ENCODE results near the gene PTPRD.

PTPRD gene

GRCh38 chr9:8644571-8644970, 1968.2 kb downstream of the PTPRD start:
- in situ Hi-C loops (cut with MboI; ENCODE audit: low sequenced_read_pairs, unreplicated experiment): no loop called here
- no peak for DNase-seq (ENCODE audit: low spot score)
- no peak for TF ChIP-seq CTCF (IDR thresholded peaks at IDR 0.05; ENCODE audit: borderline replicate concordance, control extremely low read depth, extremely low read depth, insufficient read depth, missing control alignments)

GRCh38 chr9:8643896-8644295, 1968.9 kb downstream of the PTPRD start:
- in situ Hi-C loops (cut with MboI; ENCODE audit: low sequenced_read_pairs, unreplicated experiment): no loop called here
- TF ChIP-seq CTCF (IDR thresholded peaks at IDR 0.05; ENCODE audit: borderline replicate concordance, control extremely low read depth, extremely low read depth, insufficient read depth, missing control alignments): no peak
- DNase-seq (ENCODE audit: low spot score): no peak

GRCh38 chr9:8643464-8643863, 1969.3 kb downstream of the PTPRD start:
- no peak for DNase-seq (ENCODE audit: low spot score)
- TF ChIP-seq CTCF (IDR thresholded peaks at IDR 0.05; ENCODE audit: borderline replicate concordance, control extremely low read depth, extremely low read depth, insufficient read depth, missing control alignments): no peak
- in situ Hi-C loops (cut with MboI; ENCODE audit: low sequenced_read_pairs, unreplicated experiment): no loop called here

- no peak for DNase-seq (ENCODE audit: low spot score)
- in situ Hi-C loops (cut with MboI; ENCODE audit: low sequenced_read_pairs, unreplicated experiment): no loop called here
- TF ChIP-seq CTCF (IDR thresholded peaks at IDR 0.05; ENCODE audit: borderline replicate concordance, control extremely low read depth, extremely low read depth, insufficient read depth, missing control alignments): no peak
Measured at GRCh38 chr9:8640761-8641160, 1972.0 kb downstream of the PTPRD start.

GRCh38 chr9:8637626-8638025, 1975.2 kb downstream of the PTPRD start:
- in situ Hi-C loops (cut with MboI; ENCODE audit: low sequenced_read_pairs, unreplicated experiment): no loop called here
- no peak for TF ChIP-seq CTCF (IDR thresholded peaks at IDR 0.05; ENCODE audit: borderline replicate concordance, control extremely low read depth, extremely low read depth, insufficient read depth, missing control alignments)
- no peak for DNase-seq (ENCODE audit: low spot score)

- in situ Hi-C loops (cut with MboI; ENCODE audit: low sequenced_read_pairs, unreplicated experiment): no loop called here
- TF ChIP-seq CTCF (IDR thresholded peaks at IDR 0.05; ENCODE audit: borderline replicate concordance, control extremely low read depth, extremely low read depth, insufficient read depth, missing control alignments): no peak
- DNase-seq (ENCODE audit: low spot score): no peak
Measured at GRCh38 chr9:8633784-8634183, 1979.0 kb downstream of the PTPRD start.

- TF ChIP-seq CTCF (IDR thresholded peaks at IDR 0.05; ENCODE audit: borderline replicate concordance, control extremely low read depth, extremely low read depth, insufficient read depth, missing control alignments): no peak
- no peak for DNase-seq (ENCODE audit: low spot score)
- in situ Hi-C loops (cut with MboI; ENCODE audit: low sequenced_read_pairs, unreplicated experiment): no loop called here
Measured at GRCh38 chr9:8632493-8632892, 1980.3 kb downstream of the PTPRD start.

All from GM13976 (cell line).